Measurements from ENCODE around the gene TAS1R1. TPM values are rescaled to one million over a fixed set of nuclear protein-coding genes. Genes with fewer than 3 reads are reported as not detected.

TAS1R1 gene
- total and polyA plus RNA-seq, 10 of the 15 experiments (the other 5 are each of a cell fraction or from before 2014, with no cell fraction given) = 0.03 to 0.06 (median 0.04) TPM; not detected in 7

- TF ChIP-seq E4F1 (IDR thresholded peaks at IDR 0.05; ENCODE audit: borderline replicate concordance, partially characterized antibody) = no peak
- TF ChIP-seq ASH2L (IDR thresholded peaks at IDR 0.05; ENCODE audit: borderline replicate concordance, low read depth) = no peak
- TF ChIP-seq, protein P1, sequence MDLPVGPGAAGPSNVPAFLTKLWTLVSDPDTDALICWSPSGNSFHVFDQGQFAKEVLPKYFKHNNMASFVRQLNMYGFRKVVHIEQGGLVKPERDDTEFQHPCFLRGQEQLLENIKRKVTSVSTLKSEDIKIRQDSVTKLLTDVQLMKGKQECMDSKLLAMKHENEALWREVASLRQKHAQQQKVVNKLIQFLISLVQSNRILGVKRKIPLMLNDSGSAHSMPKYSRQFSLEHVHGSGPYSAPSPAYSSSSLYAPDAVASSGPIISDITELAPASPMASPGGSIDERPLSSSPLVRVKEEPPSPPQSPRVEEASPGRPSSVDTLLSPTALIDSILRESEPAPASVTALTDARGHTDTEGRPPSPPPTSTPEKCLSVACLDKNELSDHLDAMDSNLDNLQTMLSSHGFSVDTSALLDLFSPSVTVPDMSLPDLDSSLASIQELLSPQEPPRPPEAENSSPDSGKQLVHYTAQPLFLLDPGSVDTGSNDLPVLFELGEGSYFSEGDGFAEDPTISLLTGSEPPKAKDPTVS (IDR thresholded peaks at IDR 0.05; ENCODE audit: low read depth, low read length) = no peak
- TF ChIP-seq TARDBP (IDR thresholded peaks at IDR 0.05; ENCODE audit: borderline replicate concordance) = no peak
- 0 out of 2 replicates have a peak, but pooled peaks have one; percentile 41 for TF ChIP-seq MAX (IDR thresholded peaks at IDR 0.05; ENCODE audit: low read depth, low read length)
- TF ChIP-seq NR2C1 (IDR thresholded peaks at IDR 0.05) = peak; percentile 78
- TF ChIP-seq ZNF207 (IDR thresholded peaks at IDR 0.05; ENCODE audit: borderline replicate concordance) = no peak
- TF ChIP-seq WRNIP1 (IDR thresholded peaks at IDR 0.05; ENCODE audit: borderline replicate concordance, low read depth, low read length) = no peak
- TF ChIP-seq DPF2 (IDR thresholded peaks at IDR 0.05) = no peak
- TF ChIP-seq NKRF (conservative IDR thresholded peaks at IDR 0.05) = no peak
- TF ChIP-seq RAD51 (IDR thresholded peaks at IDR 0.05) = no peak
- no peak for TF ChIP-seq CUX1 (IDR thresholded peaks at IDR 0.05; ENCODE audit: insufficient replicate concordance, low read depth, low read length)
- TF ChIP-seq TCF7 (IDR thresholded peaks at IDR 0.05; ENCODE audit: borderline replicate concordance) = no peak
- no peak for TF ChIP-seq ATF3 (IDR thresholded peaks at IDR 0.05; ENCODE audit: borderline replicate concordance, extremely low read depth, low read depth, low read length)
- TF ChIP-seq ZNF274 (IDR thresholded peaks at IDR 0.05; ENCODE audit: insufficient read depth, insufficient read length) = no peak
- no peak for TF ChIP-seq RBBP5 (conservative IDR thresholded peaks at IDR 0.05)
Measured at GRCh38 chr1:6579374-6580118, 24.4 kb downstream of the TAS1R1 start, which contains the start of gene ZBTB48 (continued).

Measured in GM12878 (cell line).